LHCN-M2 (cell line): ENCODE measurements around the gene BFSP2. TPM values are rescaled to one million over a fixed set of nuclear protein-coding genes. Genes with fewer than 3 reads are reported as not detected.
"Not testable (repeated sequence)": the region's sequence is repeated elsewhere in the genome, so short reads cannot be mapped to it uniquely, and the experiment has no call there.

Experiments
- DNase-seq: peaks from one replicate; pipeline ENCODE4 v3.0.0-alpha.2; 2012; ENCODE audit warnings: low read depth
- total RNA-seq: library from RNA; depleted of rRNA; stranded (reverse); fragments of >200 nt; gene quantifications from 2 replicates; pipeline ENCODE4 v1.2.3, GENCODE V29; 2014

Gene BFSP2
- total RNA-seq, 1 experiment from 2014 or later = not detected

GRCh38 chr3:133479401-133479800, 79.5 kb downstream of the BFSP2 start:
- no peak for DNase-seq

- DNase-seq = no peak
Measured at GRCh38 chr3:133479895-133480669, 80.2 kb downstream of the BFSP2 start.

GRCh38 chr3:133482474-133482873, 82.6 kb downstream of the BFSP2 start:
- DNase-seq = not testable (repeated sequence)

- DNase-seq = no peak
Measured at GRCh38 chr3:133486658-133487057, 86.8 kb downstream of the BFSP2 start.

GRCh38 chr3:133487204-133487603, 87.3 kb downstream of the BFSP2 start:
- DNase-seq = no peak

GRCh38 chr3:133487920-133488540, 88.2 kb downstream of the BFSP2 start:
- DNase-seq = no peak

- DNase-seq = peak; percentile 38
Measured at GRCh38 chr3:133488785-133489367, 89.0 kb downstream of the BFSP2 start.

- DNase-seq = no peak
Measured at GRCh38 chr3:133489466-133490085, 89.7 kb downstream of the BFSP2 start.

GRCh38 chr3:133490468-133491351, 90.9 kb downstream of the BFSP2 start:
- DNase-seq = no peak

GRCh38 chr3:133491481-133492059, 91.7 kb downstream of the BFSP2 start:
- DNase-seq = no peak

- DNase-seq = no peak
Measured at GRCh38 chr3:133492159-133492741, 92.4 kb downstream of the BFSP2 start.

GRCh38 chr3:133494469-133494868, 94.6 kb downstream of the BFSP2 start:
- no peak for DNase-seq

GRCh38 chr3:133502542-133502941, 102.7 kb downstream of the BFSP2 start:
- DNase-seq = not testable (repeated sequence)

- no peak for DNase-seq
Measured at GRCh38 chr3:133503409-133503808, 103.6 kb downstream of the BFSP2 start.

- DNase-seq = no peak
Measured at GRCh38 chr3:133504736-133505135, 104.9 kb downstream of the BFSP2 start.

- DNase-seq = peak; percentile 45
Measured at GRCh38 chr3:133505813-133506212, 106.0 kb downstream of the BFSP2 start.

- DNase-seq = no peak
Measured at GRCh38 chr3:133506215-133506901, 106.5 kb downstream of the BFSP2 start.

- no peak for DNase-seq
Measured at GRCh38 chr3:133509488-133509887, 109.6 kb downstream of the BFSP2 start.

GRCh38 chr3:133512416-133513089, 112.7 kb downstream of the BFSP2 start:
- DNase-seq = no peak
